ENCODE measurements around the gene MAP3K5.

- TF ChIP-seq MAFK (IDR thresholded peaks at IDR 0.05; ENCODE audit: low read depth, low read length) (no peak), CTCF (IDR thresholded peaks at IDR 0.05; ENCODE audit: control extremely low read depth in 1 of 3, insufficient read depth in 1 of 3, low read depth in 1 of 3, low read length in 3 of 3) (no peak)
These were observed 40.7 kb downstream of the MAP3K5 start for GRCh38 chr6:136751522-136751956.

Data from H1 (cell line).